Measurements from ENCODE around the gene GK. TPM values are rescaled to one million over a fixed set of nuclear protein-coding genes. Genes with fewer than 3 reads are reported as not detected.

Gene GK
- total RNA-seq, 2 experiments from 2014 or later = 27.6 to 27.7 TPM

GRCh38 chrX:30615229-30615628, 38.0 kb upstream of the GK start:
- Mint-ChIP-seq H3K27ac (no peak overlapping the region), H3K36me3 (ENCODE audit: low read depth) (no peaks in the 10 kb centered on the region), H3K4me1 (ENCODE audit: low read depth) (no peaks in the 10 kb centered on the region), H3K4me3 (no peak overlapping the region), H3K27me3 (no peaks in the 10 kb centered on the region), H3K9me3 (no peaks in the 10 kb centered on the region)
- intact Hi-C loops (cut with micrococcal nuclease) = no loop called here
- DNase-seq (no peak), ATAC-seq (peak; percentile 24)
- POLR2A ChIA-PET = no interaction called here
- no peak for TF ChIP-seq CTCF (IDR thresholded peaks at IDR 0.05)
- CTCF ChIA-PET = no interaction called here

- Mint-ChIP-seq H3K4me3 (no peak overlapping the region), H3K4me1 (ENCODE audit: low read depth) (no peaks in the 10 kb centered on the region), H3K36me3 (ENCODE audit: low read depth) (peaks cover 3% of the 10 kb centered on the region), H3K27me3 (no peaks in the 10 kb centered on the region), H3K9me3 (peaks cover 8% of the 10 kb centered on the region), H3K27ac (no peak overlapping the region)
- POLR2A ChIA-PET = no interaction called here
- CTCF ChIA-PET = no interaction called here
- intact Hi-C loops (cut with micrococcal nuclease) = no loop called here
- ATAC-seq (no peak), DNase-seq (no peak)
- TF ChIP-seq CTCF (IDR thresholded peaks at IDR 0.05) = no peak
These were observed 35.0 kb upstream of the GK start for GRCh38 chrX:30618160-30618765.

- peaks cover 3% of the 10 kb centered on the region for H3K36me3 Mint-ChIP-seq (ENCODE audit: low read depth)
- H3K27me3 Mint-ChIP-seq = no peaks in the 10 kb centered on the region
- CTCF ChIA-PET = no interaction called here
- peaks cover 8% of the 10 kb centered on the region for H3K9me3 Mint-ChIP-seq
- intact Hi-C loops (cut with micrococcal nuclease) = no loop called here
- no peaks in the 10 kb centered on the region for H3K4me1 Mint-ChIP-seq (ENCODE audit: low read depth)
- TF ChIP-seq CTCF (IDR thresholded peaks at IDR 0.05) = no peak
- DNase-seq (no peak), ATAC-seq (no peak)
- no peak overlapping the region for H3K27ac Mint-ChIP-seq
- H3K4me3 Mint-ChIP-seq = no peak overlapping the region
- POLR2A ChIA-PET = no interaction called here
These were observed 33.1 kb upstream of the GK start for GRCh38 chrX:30620125-30620524.

- DNase-seq (no peak), ATAC-seq (no peak)
- Mint-ChIP-seq H3K9me3 (peaks cover 8% of the 10 kb centered on the region), H3K4me1 (ENCODE audit: low read depth) (no peaks in the 10 kb centered on the region), H3K27me3 (no peaks in the 10 kb centered on the region), H3K36me3 (ENCODE audit: low read depth) (peaks cover 3% of the 10 kb centered on the region), H3K27ac (no peak overlapping the region), H3K4me3 (no peak overlapping the region)
- POLR2A ChIA-PET = no interaction called here
- no peak for TF ChIP-seq CTCF (IDR thresholded peaks at IDR 0.05)
- intact Hi-C loops (cut with micrococcal nuclease) = no loop called here
- CTCF ChIA-PET = no interaction called here
These were observed 32.1 kb upstream of the GK start for GRCh38 chrX:30620980-30621618.

- peaks cover 3% of the 10 kb centered on the region for H3K36me3 Mint-ChIP-seq (ENCODE audit: low read depth)
- ChIA-PET CTCF (no interaction called here), POLR2A (no interaction called here)
- no peaks in the 10 kb centered on the region for H3K27me3 Mint-ChIP-seq
- no peak overlapping the region for H3K27ac Mint-ChIP-seq
- intact Hi-C loops (cut with micrococcal nuclease) = no loop called here
- H3K4me1 Mint-ChIP-seq (ENCODE audit: low read depth) = no peaks in the 10 kb centered on the region
- H3K4me3 Mint-ChIP-seq = no peak overlapping the region
- ATAC-seq = no peak
- H3K9me3 Mint-ChIP-seq = peaks cover 8% of the 10 kb centered on the region
- no peak for TF ChIP-seq CTCF (IDR thresholded peaks at IDR 0.05)
- DNase-seq = no peak
These were observed 30.9 kb upstream of the GK start for GRCh38 chrX:30622361-30622760.
